ENCODE measurements around the gene SLC13A2. TPM values are rescaled to one million over a fixed set of nuclear protein-coding genes. Genes with fewer than 3 reads are reported as not detected.
"Not testable (repeated sequence)": the region's sequence is repeated elsewhere in the genome, so short reads cannot be mapped to it uniquely, and the experiment has no call there.

Gene SLC13A2
- 10 to 100 TPM; 24.4 to 26.5 TPM for total RNA-seq
- long read RNA-seq, transcript SLC13A2-201 (12 exons, 2,711 nt) = major isoform, 6 of 36 reads
- long read RNA-seq, partial matches to known transcripts = 24 of 36 reads
- long read RNA-seq, other reads (novel, unspliced or antisense) = 5 of 36 reads

- intact Hi-C loops (cut with DNase I, micrococcal nuclease) = no loop called here
- DNase-seq = peak; percentile 57 to 62
- ATAC-seq = peak; percentile 65
Measured at GRCh38 chr17:28473542-28473941, at the start of gene SLC13A2. SLC13A2 (plus strand) TSS chr17:28473644; CDS start chr17:28473713, 69 bp downstream.

DNA sequence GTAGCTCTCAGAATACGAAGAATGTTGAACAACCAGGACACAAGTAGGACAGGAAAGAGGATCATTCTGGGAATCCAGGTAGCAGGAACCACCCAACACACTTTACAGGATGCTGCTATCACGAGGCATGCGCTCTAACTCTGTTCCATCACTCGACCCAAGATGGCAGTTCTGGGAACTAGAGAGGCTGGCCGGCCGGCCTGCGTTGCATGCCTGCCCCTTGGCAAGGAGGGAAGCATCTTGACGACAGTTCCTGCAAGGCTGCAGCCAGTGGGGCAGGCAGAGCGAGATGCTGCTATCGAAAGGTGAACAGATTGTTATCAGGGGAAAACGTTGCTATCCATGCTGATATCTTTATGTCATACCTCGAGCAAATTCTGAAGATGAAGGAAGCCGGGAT lies 48.2 kb upstream of the SLC13A2 start:
- intact Hi-C loops (cut with DNase I, micrococcal nuclease) = no loop called here
- ATAC-seq (no peak), DNase-seq (no peak)

DNA sequence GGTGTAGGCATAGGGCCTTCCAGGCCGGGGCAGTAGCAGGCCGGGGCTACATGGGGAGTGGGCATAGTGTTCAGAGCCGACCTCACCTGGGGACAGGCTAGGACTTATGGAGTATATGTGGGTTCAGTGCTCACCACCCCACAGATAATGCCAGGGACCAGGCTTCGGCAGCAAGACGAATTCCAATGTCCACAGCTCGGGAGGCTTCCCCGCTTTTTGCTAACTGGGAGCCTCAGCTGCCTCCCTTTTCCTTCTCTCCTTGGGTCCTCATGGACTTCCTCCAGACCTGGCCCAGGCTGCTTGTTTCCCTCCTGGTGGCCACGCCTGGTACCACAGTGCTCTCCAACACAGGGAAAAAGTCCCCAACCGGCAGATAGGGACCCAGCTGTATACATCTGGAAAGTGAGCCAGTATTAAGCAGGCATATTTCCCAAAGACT lies 47.3 kb upstream of the SLC13A2 start:
- intact Hi-C loops (cut with DNase I, micrococcal nuclease) = no loop called here
- DNase-seq (peak in 1 of 2 donors; percentile 33), ATAC-seq (peak; percentile 73)

DNA sequence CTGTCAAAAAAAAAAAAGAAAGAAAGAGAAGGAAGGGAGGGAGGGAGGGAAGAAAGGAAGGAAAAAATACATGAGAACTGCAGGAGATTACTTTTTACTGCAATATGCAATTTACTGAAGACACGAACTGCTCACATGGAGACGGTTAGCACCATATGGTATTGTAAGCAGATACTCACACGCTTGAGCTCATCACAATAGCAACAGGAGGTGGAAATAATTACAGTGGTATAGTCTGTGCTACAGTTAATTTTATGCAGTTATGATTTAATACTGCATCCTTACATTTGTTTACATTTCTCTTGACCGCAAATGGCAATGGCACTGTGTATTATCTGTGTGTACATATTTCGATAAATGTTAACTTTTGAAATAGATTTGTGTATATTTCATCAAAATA lies 46.1 kb upstream of the SLC13A2 start:
- ATAC-seq = no peak
- intact Hi-C loops (cut with DNase I, micrococcal nuclease) = no loop called here
- no peak for DNase-seq

DNA sequence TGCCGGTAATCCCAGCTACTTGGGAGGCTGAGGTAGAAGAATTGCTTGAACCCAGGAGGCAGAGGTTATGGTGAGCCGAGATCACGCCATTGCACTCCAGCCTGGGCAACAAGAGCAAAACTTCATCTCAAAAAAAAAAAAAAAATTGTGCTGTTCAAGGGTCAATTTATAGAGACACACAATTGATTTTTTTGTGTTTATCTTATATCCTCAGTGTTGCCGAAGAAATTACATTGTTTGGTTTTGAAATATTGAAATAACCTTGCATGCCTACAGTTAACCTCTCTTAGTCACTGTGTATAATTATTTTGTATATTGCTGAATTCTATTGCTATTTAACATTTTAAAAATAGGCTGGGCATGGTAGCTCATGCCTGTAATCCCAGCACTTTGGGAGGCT lies 45.5 kb upstream of the SLC13A2 start:
- intact Hi-C loops (cut with DNase I, micrococcal nuclease); DNase-seq; ATAC-seq: not testable (repeated sequence)

DNA sequence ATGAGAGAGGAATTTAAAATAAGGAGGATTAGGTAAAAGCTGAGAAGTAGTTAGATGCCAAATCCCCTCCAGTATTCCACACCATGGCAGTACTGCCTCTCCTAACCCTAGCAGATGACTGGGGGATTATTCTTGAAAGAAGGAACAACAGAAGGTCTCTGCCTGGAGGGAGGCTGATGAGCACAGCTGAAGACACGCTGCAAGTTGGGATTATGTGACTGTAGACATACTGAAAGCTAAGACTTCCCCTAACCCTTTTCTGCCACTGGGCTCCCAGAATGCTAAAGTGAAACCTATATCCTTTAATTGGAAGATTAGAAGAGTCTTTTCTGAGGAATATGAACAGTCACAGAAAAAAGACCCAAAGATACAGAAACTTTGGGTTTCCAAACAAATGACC lies 39.7 kb upstream of the SLC13A2 start:
- intact Hi-C loops (cut with DNase I, micrococcal nuclease) = no loop called here

DNA sequence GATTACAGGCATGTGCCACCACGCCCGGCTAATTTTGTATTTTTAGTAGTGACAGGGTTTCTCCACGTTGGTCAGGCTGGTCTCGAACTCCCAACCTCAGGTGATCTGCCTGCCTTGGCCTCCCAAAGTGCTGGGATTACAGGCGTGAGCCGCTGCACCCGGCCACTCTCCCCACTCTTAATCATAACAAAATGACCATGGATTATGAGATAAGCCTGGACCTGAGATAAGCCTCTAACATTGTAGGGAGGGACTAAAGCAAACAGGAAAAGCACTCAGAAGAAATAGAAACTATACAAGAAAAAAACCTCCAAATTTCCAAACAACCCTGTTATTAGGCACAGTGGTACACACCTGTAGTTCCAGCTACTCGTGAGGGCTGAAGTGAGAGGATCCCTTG lies 39.1 kb upstream of the SLC13A2 start:
- DNase-seq; intact Hi-C loops (cut with DNase I, micrococcal nuclease): not testable (repeated sequence)
- ATAC-seq = peak; percentile 68

More for the DNA sequence above, 39.7 kb upstream of the SLC13A2 start:
- ATAC-seq = no peak
- DNase-seq = no peak

DNA sequence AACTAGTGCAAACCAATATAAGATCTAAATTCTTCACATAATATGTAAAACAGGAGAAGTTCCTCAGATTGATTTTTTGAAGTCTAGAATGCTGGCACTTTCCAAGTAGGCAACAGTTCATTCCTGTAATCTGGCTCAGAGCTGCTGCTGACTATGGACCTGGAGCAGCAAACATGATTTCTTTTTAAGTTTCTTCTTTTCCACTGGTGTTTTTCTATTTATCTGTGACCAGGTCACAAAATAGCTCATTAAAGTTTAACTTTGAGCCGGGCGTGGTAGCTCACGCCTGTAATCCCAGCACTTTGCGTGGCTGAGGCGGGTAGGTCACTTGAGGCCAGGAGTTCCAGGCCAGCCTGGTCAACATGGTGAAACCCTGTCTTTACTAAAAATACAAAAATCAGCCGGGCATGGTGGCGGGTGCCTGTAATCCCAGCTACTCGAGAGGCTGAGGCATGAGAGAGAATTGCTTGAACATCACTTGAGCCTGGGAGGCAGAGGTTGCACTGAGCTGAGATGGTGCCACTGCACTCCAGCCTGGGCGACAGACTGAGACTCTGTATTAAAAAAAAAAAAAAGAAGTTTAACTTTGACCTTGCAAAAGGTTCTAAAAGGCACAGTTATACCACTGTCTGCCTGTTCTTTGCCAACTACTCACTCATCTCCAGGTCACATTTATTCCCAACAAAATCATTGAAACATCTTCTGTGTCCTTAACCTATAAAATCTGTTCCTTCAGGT lies 29.4 kb upstream of the SLC13A2 start:
- DNase-seq (peak in 1 of 2 donors; percentile 11), ATAC-seq (peak; percentile 80)
- intact Hi-C loops (cut with DNase I, micrococcal nuclease) = no loop called here

DNA sequence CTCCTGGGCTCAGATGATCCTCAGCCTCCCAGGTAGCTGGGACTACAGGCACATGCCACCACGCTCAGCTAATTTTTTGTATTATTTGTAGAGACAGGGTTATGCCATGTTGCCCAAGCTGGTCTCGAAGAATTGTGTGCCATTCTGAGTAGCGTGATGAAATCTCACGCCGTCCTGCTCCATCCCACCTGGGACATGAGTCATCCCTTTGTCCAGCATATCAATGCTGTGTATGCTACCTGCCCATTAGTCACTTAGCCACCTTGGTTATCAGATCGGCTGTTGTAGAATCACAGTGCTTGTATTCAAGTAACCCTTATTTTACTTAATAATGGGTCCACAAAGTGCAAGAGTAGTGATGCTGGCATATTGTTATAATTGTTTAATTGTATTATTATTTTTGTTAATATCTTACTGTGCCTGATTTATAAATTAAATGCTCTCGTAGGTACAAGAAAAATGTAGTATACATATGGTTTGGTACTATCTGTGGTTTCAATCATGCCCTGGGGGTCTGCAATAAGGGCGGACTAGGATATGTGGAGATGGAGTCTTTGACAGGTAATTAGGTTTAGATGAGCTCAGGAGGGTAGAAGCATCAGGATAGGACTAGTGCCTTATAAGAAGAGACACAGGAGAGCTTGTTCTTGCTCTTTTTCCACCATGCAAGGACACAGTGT lies 26.6 kb upstream of the SLC13A2 start:
- no peak for ATAC-seq
- no peak for DNase-seq
- intact Hi-C loops (cut with DNase I, micrococcal nuclease) = no loop called here

DNA sequence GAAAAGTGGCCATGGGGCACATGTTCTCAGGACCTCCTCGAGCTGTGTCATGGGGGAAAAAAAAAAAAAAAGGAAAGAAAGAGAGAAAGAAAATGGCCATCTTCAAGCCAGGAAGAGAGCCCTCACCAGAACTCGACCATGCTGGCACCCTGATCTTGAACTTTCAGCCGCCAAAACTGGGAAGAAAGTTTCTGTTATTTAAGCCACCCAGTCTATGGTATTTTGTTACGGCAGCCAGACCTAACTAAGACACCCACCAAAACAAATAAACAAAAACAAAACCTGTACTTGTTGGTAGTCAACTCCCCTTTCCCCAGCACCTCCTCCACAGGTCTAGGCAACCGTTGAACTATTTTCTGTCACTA lies 26.1 kb upstream of the SLC13A2 start:
- intact Hi-C loops (cut with DNase I, micrococcal nuclease) = no loop called here
- DNase-seq (no peak), ATAC-seq (no peak)

DNA sequence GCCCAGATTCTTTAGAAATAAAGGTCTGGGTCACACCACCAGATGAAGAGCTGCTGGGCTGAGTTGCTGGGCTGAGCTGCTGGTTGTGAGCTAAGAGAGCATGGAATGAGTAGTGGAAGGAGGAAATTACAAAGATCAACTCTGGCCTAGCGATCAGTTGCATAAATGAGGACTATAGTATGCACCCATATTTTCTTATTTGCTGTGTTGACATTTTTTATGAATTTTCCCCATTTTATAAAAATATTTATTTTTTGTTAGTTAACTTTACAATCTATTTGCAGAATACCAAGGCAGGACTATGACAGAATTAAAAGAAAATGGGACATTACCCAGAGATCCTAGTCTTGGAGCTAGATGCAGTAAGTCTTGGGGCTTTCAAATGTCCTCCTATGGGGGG lies 23.6 kb upstream of the SLC13A2 start:
- no peak for ATAC-seq
- intact Hi-C loops (cut with DNase I, micrococcal nuclease) = no loop called here
- no peak for DNase-seq

- ATAC-seq = no peak
- intact Hi-C loops (cut with DNase I, micrococcal nuclease) = no loop called here
Measured at GRCh38 chr17:28457890-28458289, 15.6 kb upstream of the SLC13A2 start.

GRCh38 chr17:28458881-28459280 lies 14.6 kb upstream of the SLC13A2 start:
- DNase-seq; intact Hi-C loops (cut with DNase I, micrococcal nuclease); ATAC-seq: not testable (repeated sequence)

More at GRCh38 chr17:28457890-28458289, 15.6 kb upstream of the SLC13A2 start:
- DNase-seq = no peak

GRCh38 chr17:28460901-28461300 lies 12.5 kb upstream of the SLC13A2 start:
- ATAC-seq (no peak), DNase-seq (no peak)
- intact Hi-C loops (cut with DNase I, micrococcal nuclease) = no loop called here

GRCh38 chr17:28466001-28466400 lies 7.4 kb upstream of the SLC13A2 start:
- ATAC-seq (no peak), DNase-seq (no peak)
- intact Hi-C loops (cut with DNase I, micrococcal nuclease) = no loop called here

- intact Hi-C loops (cut with DNase I, micrococcal nuclease) = no loop called here
- no peak for DNase-seq
- no peak for ATAC-seq
Measured at GRCh38 chr17:28466521-28467048, 6.9 kb upstream of the SLC13A2 start.

GRCh38 chr17:28467456-28468025 lies 5.9 kb upstream of the SLC13A2 start:
- no peak for DNase-seq
- no peak for ATAC-seq
- intact Hi-C loops (cut with DNase I, micrococcal nuclease) = no loop called here

- ATAC-seq; DNase-seq; intact Hi-C loops (cut with DNase I, micrococcal nuclease): not testable (repeated sequence)
Measured at GRCh38 chr17:28468033-28468735, 5.3 kb upstream of the SLC13A2 start.

DNA sequence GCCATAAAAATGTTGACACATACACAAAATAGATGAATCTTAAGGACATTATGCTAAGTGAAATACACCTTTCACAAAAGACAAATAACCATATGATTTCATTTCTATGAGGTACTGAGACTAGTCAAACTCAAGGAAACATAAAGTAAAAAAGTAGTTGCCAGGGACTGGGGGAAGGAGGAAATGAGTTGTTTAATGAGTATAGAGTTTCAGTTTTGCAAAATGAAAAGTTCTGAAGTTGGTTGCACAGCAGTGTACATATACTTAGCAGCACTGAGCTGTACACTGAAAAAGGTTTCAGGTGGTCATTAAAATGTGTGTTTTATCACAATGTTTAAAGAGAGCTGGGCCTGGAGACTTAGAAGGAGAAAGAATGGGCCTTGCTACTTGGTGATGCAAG lies 4.7 kb upstream of the SLC13A2 start:
- ATAC-seq = no peak
- intact Hi-C loops (cut with DNase I, micrococcal nuclease) = no loop called here
- DNase-seq = no peak

All from left colon (tissue), 2 donors.